AG04449 (cell line): Measurements from ENCODE around the gene RAD52.

ENCODE experiments used
- CTCF ChIA-PET: fragments of 350-600 bp; formaldehyde crosslinking; extraction: SDS; loops from one replicate; lab custom pipeline; 2021; ENCODE audit warnings: antibody characterized with exemption; lab: Yijun Ruan, JAX
- POLR2A ChIA-PET: fragments of 400-600, 350-600 bp; formaldehyde crosslinking; extraction: SDS; loops from one replicate; lab custom pipeline; 2020; ENCODE audit warnings: antibody characterized with exemption, inconsistent platforms; lab: Yijun Ruan, JAX
- DNase-seq: peaks from one replicate; pipeline ENCODE4 v3.0.0-alpha.2; 2010; ENCODE audit warnings: low read depth, low spot score
- H3K4me3 ChIP-seq: 2 replicates; pipeline ENCODE4 v1.5.1; 2011; ENCODE audit warnings: low read depth, mild to moderate bottlenecking, control low read depth, low read length
- TF ChIP-seq, protein P1 (sequence below): IDR thresholded peaks from one replicate; pipeline ENCODE4 v1.5.1; 2011; ENCODE audit warnings: mild to moderate bottlenecking, moderate library complexity, low read length, control low read depth, inconsistent platforms; ENCODE audit not compliant: insufficient read depth; ENCODE audit errors: missing control alignments

RAD52 gene

GRCh38 chr12:868722-869121 is 80.8 kb downstream of the RAD52 start:
- no peak for DNase-seq
- CTCF ChIA-PET = interaction anchor here (0.9 kb wide), 1 partner anchor 16 kb away, joined by 3 read pairs; no protein-coding TSS in a partner anchor
- POLR2A ChIA-PET = no interaction called here
- TF ChIP-seq, protein P1, sequence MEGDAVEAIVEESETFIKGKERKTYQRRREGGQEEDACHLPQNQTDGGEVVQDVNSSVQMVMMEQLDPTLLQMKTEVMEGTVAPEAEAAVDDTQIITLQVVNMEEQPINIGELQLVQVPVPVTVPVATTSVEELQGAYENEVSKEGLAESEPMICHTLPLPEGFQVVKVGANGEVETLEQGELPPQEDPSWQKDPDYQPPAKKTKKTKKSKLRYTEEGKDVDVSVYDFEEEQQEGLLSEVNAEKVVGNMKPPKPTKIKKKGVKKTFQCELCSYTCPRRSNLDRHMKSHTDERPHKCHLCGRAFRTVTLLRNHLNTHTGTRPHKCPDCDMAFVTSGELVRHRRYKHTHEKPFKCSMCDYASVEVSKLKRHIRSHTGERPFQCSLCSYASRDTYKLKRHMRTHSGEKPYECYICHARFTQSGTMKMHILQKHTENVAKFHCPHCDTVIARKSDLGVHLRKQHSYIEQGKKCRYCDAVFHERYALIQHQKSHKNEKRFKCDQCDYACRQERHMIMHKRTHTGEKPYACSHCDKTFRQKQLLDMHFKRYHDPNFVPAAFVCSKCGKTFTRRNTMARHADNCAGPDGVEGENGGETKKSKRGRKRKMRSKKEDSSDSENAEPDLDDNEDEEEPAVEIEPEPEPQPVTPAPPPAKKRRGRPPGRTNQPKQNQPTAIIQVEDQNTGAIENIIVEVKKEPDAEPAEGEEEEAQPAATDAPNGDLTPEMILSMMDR = peak; percentile 3
- H3K4me3 ChIP-seq = no peak overlapping the region

GRCh38 chr12:867905-868304 is 81.6 kb downstream of the RAD52 start:
- TF ChIP-seq, protein P1 = no peak
- H3K4me3 ChIP-seq = no peak overlapping the region
- no peak for DNase-seq
- POLR2A ChIA-PET = no interaction called here
- CTCF ChIA-PET = interaction anchor here (1.1 to 1.5 kb wide), 2 partner anchors 13 to 53 kb away, joined by 3 read pairs; no protein-coding TSS in a partner anchor

DNA sequence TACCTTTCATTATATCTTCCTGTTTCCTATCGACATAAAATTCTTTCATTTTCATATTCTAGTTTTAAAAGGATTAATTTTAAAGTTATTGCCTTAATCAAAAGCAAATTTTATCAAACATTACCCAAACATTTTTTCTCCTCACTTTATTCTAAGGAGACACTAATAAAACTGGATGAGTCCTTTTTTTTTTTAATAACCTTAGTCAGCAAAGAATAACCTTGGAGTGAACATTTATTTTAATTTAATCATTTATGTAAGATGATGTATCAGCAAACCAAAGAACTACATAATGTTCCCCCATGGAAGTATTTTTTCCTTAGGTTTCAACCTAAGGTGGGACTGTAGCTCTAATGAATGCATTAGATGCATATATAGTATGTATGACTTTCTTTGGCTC is 83.9 kb downstream of the RAD52 start:
- ChIA-PET POLR2A (no interaction called here), CTCF (interaction anchor here (1.4 kb wide), 1 partner anchor 296 kb away, joined by 5 read pairs; no protein-coding TSS in a partner anchor)

DNA sequence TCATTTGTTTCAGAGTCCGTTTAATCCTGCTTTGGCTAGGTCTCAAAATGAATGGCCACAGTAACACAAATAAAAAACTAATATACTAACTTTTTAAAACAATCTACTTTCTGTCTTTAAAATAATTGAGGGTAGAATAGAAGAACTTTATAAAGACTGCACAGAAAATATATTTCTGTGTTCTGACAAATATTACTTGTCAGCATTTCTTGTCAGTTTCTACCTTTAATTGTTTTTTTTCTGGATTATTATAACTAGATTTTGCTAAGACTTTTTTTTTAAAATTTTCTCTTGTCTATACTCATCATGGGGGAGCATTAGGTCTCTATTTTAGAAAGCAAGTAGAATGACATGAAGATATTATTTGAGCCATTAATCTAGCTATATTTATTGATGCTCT is 86.2 kb downstream of the RAD52 start:
- ChIA-PET CTCF (no interaction called here), POLR2A (no interaction called here)
- H3K4me3 ChIP-seq = no peak overlapping the region
- DNase-seq = no peak
- TF ChIP-seq, protein P1 = no peak

More for the DNA sequence above, 83.9 kb downstream of the RAD52 start:
- TF ChIP-seq, protein P1 = no peak
- H3K4me3 ChIP-seq = no peak overlapping the region
- no peak for DNase-seq

DNA sequence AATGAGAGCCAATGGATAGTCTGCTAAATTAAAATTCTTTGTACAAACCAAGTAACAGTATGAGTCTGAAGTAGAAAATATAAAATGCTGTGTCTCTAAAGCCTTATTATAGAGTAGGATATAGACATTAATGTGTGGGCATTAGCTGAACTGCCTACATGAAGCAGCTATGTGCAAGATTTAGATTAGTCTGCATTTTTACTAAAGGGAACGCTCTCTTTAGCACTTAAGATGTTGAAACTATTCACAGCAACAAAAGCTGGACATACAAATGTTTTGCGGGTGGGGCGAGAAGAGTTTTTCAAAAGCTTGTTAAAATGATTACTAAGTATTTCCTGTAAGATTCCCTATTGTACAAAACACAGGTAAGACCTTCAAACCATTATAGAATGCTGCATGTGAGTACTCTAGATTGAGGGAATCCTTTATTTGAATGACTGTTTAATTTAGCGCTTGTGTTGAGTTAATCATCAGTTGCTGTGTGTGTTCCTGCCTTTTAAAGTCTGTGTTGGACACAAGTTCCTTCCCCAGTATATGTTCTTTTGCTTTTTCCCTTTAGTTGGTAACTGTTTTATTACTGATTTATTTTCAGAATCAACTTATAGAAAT is 87.1 kb downstream of the RAD52 start:
- CTCF ChIA-PET = interaction anchor here (1.0 to 1.5 kb wide), 2 partner anchors 45 to 47 kb away, joined by 4 read pairs; no protein-coding TSS in a partner anchor
- DNase-seq = no peak
- POLR2A ChIA-PET = no interaction called here
- no peak overlapping the region for H3K4me3 ChIP-seq
- TF ChIP-seq, protein P1 = no peak
